Activated CD4-positive, alpha-beta memory T cell treated with anti-CD3 and anti-CD28 coated beads for 36 hours (primary cell): ENCODE measurements around the gene FAM81A. TPM values are rescaled to one million over a fixed set of nuclear protein-coding genes. Genes with fewer than 3 reads are reported as not detected.
A peak's percentile ranks its signal among the peaks of the same experiment; 100 is the strongest.

Experiments
- CTCF ChIA-PET: fragments of 350-600 bp; sonication (Branson Sonifier 250); formaldehyde crosslinking; loops from one replicate; lab custom pipeline; 2021; ENCODE audit warnings: antibody characterized with exemption, inconsistent platforms; lab: Charles Lee
- POLR2A ChIA-PET: fragments of 350-600 bp; sonication (Branson Sonifier 250); formaldehyde crosslinking; loops from one replicate; lab custom pipeline; 2021; ENCODE audit warnings: antibody characterized with exemption; lab: Charles Lee
- DNase-seq: peaks from one replicate; pipeline ENCODE4 v3.0.0-alpha.2; 2020
- H3K27ac Mint-ChIP-seq: one replicate; pipeline ENCODE4 v1.8.0; 2021; ENCODE audit warnings: mixed read lengths
- H3K27me3 Mint-ChIP-seq: one replicate; pipeline ENCODE4 v1.8.0; 2021; ENCODE audit warnings: mixed read lengths
- H3K36me3 Mint-ChIP-seq: one replicate; pipeline ENCODE4 v1.8.0; 2021; ENCODE audit warnings: mixed read lengths
- H3K4me1 Mint-ChIP-seq: one replicate; pipeline ENCODE4 v1.8.0; 2021; ENCODE audit warnings: low read depth, mixed read lengths
- H3K4me3 Mint-ChIP-seq: one replicate; pipeline ENCODE4 v1.8.0; 2021; ENCODE audit warnings: mild to moderate bottlenecking, mixed read lengths
- H3K9me3 Mint-ChIP-seq: one replicate; pipeline ENCODE4 v1.8.0; 2021; ENCODE audit warnings: mixed read lengths
- intact Hi-C: fragments of 100-400 bp; cut with micrococcal nuclease; formaldehyde crosslinking; loops from one replicate; pipeline ENCODE4 v1.15.1; 2023
- total RNA-seq, 2 experiments: library from RNA; stranded (reverse); gene quantifications; one replicate each; pipeline ENCODE4 v1.2.3, GENCODE V29; 2021

The FAM81A gene
- total RNA-seq, 2 experiments from 2014 or later: not detected

GRCh38 chr15:59436774-59437141, 1.2 kb upstream of the FAM81A start:
- DNase-seq: no peak
- CTCF ChIA-PET: no interaction called here
- Mint-ChIP-seq H3K27me3 (peaks cover 51% of the 10 kb centered on the region), H3K36me3 (no peaks in the 10 kb centered on the region), H3K9me3 (no peaks in the 10 kb centered on the region), H3K4me1 (peaks cover 18% of the 10 kb centered on the region), H3K4me3 (peak overlapping the region; percentile 7), H3K27ac (no peak overlapping the region)
- POLR2A ChIA-PET: no interaction called here
- intact Hi-C loops: no loop called here

- Mint-ChIP-seq H3K4me1 (peaks cover 18% of the 10 kb centered on the region), H3K9me3 (no peaks in the 10 kb centered on the region), H3K27ac (no peak overlapping the region), H3K27me3 (peaks cover 50% of the 10 kb centered on the region), H3K36me3 (no peaks in the 10 kb centered on the region), H3K4me3 (peak overlapping the region; percentile 69)
- intact Hi-C loops: no loop called here
- DNase-seq: no peak
- POLR2A ChIA-PET: no interaction called here
- CTCF ChIA-PET: no interaction called here
Measured at GRCh38 chr15:59437142-59437816, 707 bp upstream of the FAM81A start.

- CTCF ChIA-PET: no interaction called here
Measured at GRCh38 chr15:59438625-59439290, 772 bp downstream of the FAM81A start.

GRCh38 chr15:59439576-59439975, 1.6 kb downstream of the FAM81A start:
- CTCF ChIA-PET: no interaction called here
- intact Hi-C loops: no loop called here
- Mint-ChIP-seq H3K27me3 (peaks cover 42% of the 10 kb centered on the region), H3K9me3 (no peaks in the 10 kb centered on the region), H3K36me3 (no peaks in the 10 kb centered on the region), H3K4me3 (no peak overlapping the region), H3K4me1 (peaks cover 18% of the 10 kb centered on the region), H3K27ac (no peak overlapping the region)
- POLR2A ChIA-PET: no interaction called here
- DNase-seq: no peak

More at GRCh38 chr15:59438625-59439290, 772 bp downstream of the FAM81A start:
- POLR2A ChIA-PET: interaction anchor here (0.5 to 0.6 kb wide), 2 partner anchors 12 to 24 kb away, joined by 3 to 5 read pairs; no protein-coding TSS in a partner anchor
- H3K9me3 Mint-ChIP-seq: no peaks in the 10 kb centered on the region
- H3K4me1 Mint-ChIP-seq: peaks cover 18% of the 10 kb centered on the region
- peaks cover 48% of the 10 kb centered on the region for H3K27me3 Mint-ChIP-seq
- H3K4me3 Mint-ChIP-seq: peak overlapping the region; percentile 33
- no peaks in the 10 kb centered on the region for H3K36me3 Mint-ChIP-seq
- intact Hi-C loops: no loop called here
- DNase-seq: no peak
- H3K27ac Mint-ChIP-seq: no peak overlapping the region

GRCh38 chr15:59443341-59444072, 5.5 kb downstream of the FAM81A start:
- Mint-ChIP-seq H3K9me3 (no peaks in the 10 kb centered on the region), H3K4me1 (peaks cover 3% of the 10 kb centered on the region), H3K4me3 (no peak overlapping the region), H3K36me3 (no peaks in the 10 kb centered on the region), H3K27me3 (peaks cover 19% of the 10 kb centered on the region), H3K27ac (no peak overlapping the region)
- intact Hi-C loops: no loop called here
- DNase-seq: no peak
- ChIA-PET POLR2A (no interaction called here), CTCF (interaction anchor here (0.6 kb wide), 1 partner anchor 101 kb away, joined by 4 read pairs; no protein-coding TSS in a partner anchor)

GRCh38 chr15:59444081-59444835, 6.3 kb downstream of the FAM81A start:
- Mint-ChIP-seq H3K4me3 (no peak overlapping the region), H3K27me3 (peaks cover 12% of the 10 kb centered on the region), H3K36me3 (no peaks in the 10 kb centered on the region), H3K4me1 (no peaks in the 10 kb centered on the region), H3K9me3 (no peaks in the 10 kb centered on the region), H3K27ac (no peak overlapping the region)
- CTCF ChIA-PET: no interaction called here
- POLR2A ChIA-PET: no interaction called here
- intact Hi-C loops: no loop called here
- no peak for DNase-seq

GRCh38 chr15:59444980-59445545, 7.1 kb downstream of the FAM81A start:
- intact Hi-C loops: no loop called here
- no peak for DNase-seq
- H3K27me3 Mint-ChIP-seq: peaks cover 5% of the 10 kb centered on the region
- no peaks in the 10 kb centered on the region for H3K36me3 Mint-ChIP-seq
- no peak overlapping the region for H3K27ac Mint-ChIP-seq
- H3K4me1 Mint-ChIP-seq: no peaks in the 10 kb centered on the region
- H3K9me3 Mint-ChIP-seq: no peaks in the 10 kb centered on the region
- no peak overlapping the region for H3K4me3 Mint-ChIP-seq
- CTCF ChIA-PET: interaction anchor here (0.6 kb wide), 1 partner anchor 58 kb away, joined by 3 read pairs; no protein-coding TSS in a partner anchor
- POLR2A ChIA-PET: interaction anchor here (0.9 kb wide), 1 partner anchor 57 kb away, joined by 3 read pairs; no protein-coding TSS in a partner anchor

- Mint-ChIP-seq H3K9me3 (no peaks in the 10 kb centered on the region), H3K27me3 (peaks cover 3% of the 10 kb centered on the region), H3K36me3 (no peaks in the 10 kb centered on the region), H3K4me1 (no peaks in the 10 kb centered on the region), H3K27ac (no peak overlapping the region), H3K4me3 (no peak overlapping the region)
- CTCF ChIA-PET: no interaction called here
- DNase-seq: no peak
- POLR2A ChIA-PET: interaction anchor here (0.6 kb wide), 1 partner anchor 544 kb away, joined by 4 read pairs; no protein-coding TSS in a partner anchor
- intact Hi-C loops: no loop called here
Measured at GRCh38 chr15:59446232-59446957, 8.4 kb downstream of the FAM81A start.

- ChIA-PET CTCF (no interaction called here), POLR2A (no interaction called here)
- no peak for DNase-seq
- peaks cover 3% of the 10 kb centered on the region for H3K27me3 Mint-ChIP-seq
- H3K9me3 Mint-ChIP-seq: no peaks in the 10 kb centered on the region
- no peaks in the 10 kb centered on the region for H3K4me1 Mint-ChIP-seq
- no peaks in the 10 kb centered on the region for H3K36me3 Mint-ChIP-seq
- intact Hi-C loops: no loop called here
- H3K27ac Mint-ChIP-seq: no peak overlapping the region
- H3K4me3 Mint-ChIP-seq: no peak overlapping the region
Measured at GRCh38 chr15:59447367-59447766, 9.4 kb downstream of the FAM81A start.

- Mint-ChIP-seq H3K4me1 (no peaks in the 10 kb centered on the region), H3K36me3 (no peaks in the 10 kb centered on the region), H3K9me3 (no peaks in the 10 kb centered on the region), H3K27ac (no peak overlapping the region), H3K27me3 (peaks cover 2% of the 10 kb centered on the region), H3K4me3 (no peak overlapping the region)
- intact Hi-C loops: no loop called here
- no peak for DNase-seq
- CTCF ChIA-PET: no interaction called here
- POLR2A ChIA-PET: no interaction called here
Measured at GRCh38 chr15:59448871-59449270, 10.9 kb downstream of the FAM81A start.
